Stimulated activated memory B cell treated with anti-CD40 and anti-IgM and Interleukin-4, amounts not matched to agents 10 μg/mL and 1 μg/mL and 100 μg/mL, for 72 hours (primary cell): ENCODE results near the gene GPT2.
"Not testable (repeated sequence)": the region's sequence is repeated elsewhere in the genome, so short reads cannot be mapped to it uniquely, and the experiment has no call there.

Experiments
- ATAC-seq: fragments of 150-1000 bp; cut with Tn5 transposase; 2 replicates; pipeline ENCODE4 v1.10.0; 2021
- H3K27ac Mint-ChIP-seq: one replicate; pipeline ENCODE4 v1.8.0; 2022; ENCODE audit warnings: mild to moderate bottlenecking, mixed read lengths
- H3K27me3 Mint-ChIP-seq: one replicate; pipeline ENCODE4 v1.8.0; 2022; ENCODE audit warnings: mixed read lengths
- H3K36me3 Mint-ChIP-seq: one replicate; pipeline ENCODE4 v1.8.0; 2022; ENCODE audit warnings: mixed read lengths
- H3K4me1 Mint-ChIP-seq: one replicate; pipeline ENCODE4 v1.8.0; 2022; ENCODE audit warnings: mixed read lengths
- H3K4me3 Mint-ChIP-seq: one replicate; pipeline ENCODE4 v1.8.0; 2022; ENCODE audit warnings: mild to moderate bottlenecking, moderate library complexity, mixed read lengths
- H3K9me3 Mint-ChIP-seq: one replicate; pipeline ENCODE4 v1.8.0; 2022; ENCODE audit warnings: mixed read lengths

Gene GPT2

GRCh38 chr16:46855389-46855788 lies 28.8 kb upstream of the GPT2 start:
- Mint-ChIP-seq H3K4me1 (peaks cover 22% of the 10 kb centered on the region), H3K27ac (no peak overlapping the region), H3K9me3 (no peaks in the 10 kb centered on the region), H3K4me3 (no peak overlapping the region), H3K36me3 (no peaks in the 10 kb centered on the region), H3K27me3 (no peaks in the 10 kb centered on the region)
- no peak for ATAC-seq

DNA sequence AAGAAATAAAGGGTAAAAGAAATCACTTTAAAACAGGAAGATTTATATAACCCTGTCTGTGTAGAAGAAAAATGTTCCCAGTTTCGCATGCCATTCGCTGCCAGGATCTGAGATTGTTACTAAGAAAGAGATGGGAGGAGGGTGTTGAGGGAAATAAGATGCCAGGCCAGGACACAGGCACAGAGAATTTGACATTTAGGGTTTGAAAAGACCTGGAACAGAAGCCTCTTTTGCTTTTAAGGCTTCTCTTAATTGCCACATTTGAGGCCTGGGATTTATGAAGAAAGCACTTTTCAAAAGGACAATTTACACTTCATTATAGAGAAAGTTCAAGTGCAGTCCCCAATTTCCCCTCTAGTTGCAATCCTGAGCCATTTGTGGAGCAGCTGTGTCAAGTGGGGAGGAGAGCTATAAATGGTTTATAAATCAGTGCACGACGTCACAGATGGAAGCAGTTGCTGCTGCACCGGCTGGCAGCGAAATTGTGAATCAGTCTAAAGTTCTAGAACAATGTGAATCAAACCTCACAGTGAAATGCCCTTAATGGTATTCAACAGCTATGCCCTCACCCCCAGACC lies 26.7 kb upstream of the GPT2 start:
- Mint-ChIP-seq H3K4me1 (peaks cover 6% of the 10 kb centered on the region), H3K27me3 (no peaks in the 10 kb centered on the region), H3K9me3 (no peaks in the 10 kb centered on the region), H3K27ac (no peak overlapping the region), H3K36me3 (no peaks in the 10 kb centered on the region), H3K4me3 (no peak overlapping the region)
- no peak for ATAC-seq

- peaks cover 6% of the 10 kb centered on the region for H3K4me1 Mint-ChIP-seq
- H3K27me3 Mint-ChIP-seq, result no peaks in the 10 kb centered on the region
- H3K4me3 Mint-ChIP-seq, result no peak overlapping the region
- peaks cover 2% of the 10 kb centered on the region for H3K9me3 Mint-ChIP-seq
- H3K36me3 Mint-ChIP-seq, result no peaks in the 10 kb centered on the region
- no peak overlapping the region for H3K27ac Mint-ChIP-seq
- ATAC-seq, result no peak
Measured at GRCh38 chr16:46858151-46858550, 26.0 kb upstream of the GPT2 start.

- Mint-ChIP-seq H3K36me3 (no peaks in the 10 kb centered on the region), H3K4me3 (no peak overlapping the region), H3K4me1 (peaks cover 9% of the 10 kb centered on the region), H3K9me3 (peaks cover 2% of the 10 kb centered on the region), H3K27me3 (no peaks in the 10 kb centered on the region), H3K27ac (no peak overlapping the region)
- ATAC-seq, result no peak
Measured at GRCh38 chr16:46859719-46860152, 24.4 kb upstream of the GPT2 start.

- Mint-ChIP-seq H3K9me3 (peaks cover 2% of the 10 kb centered on the region), H3K27ac (peak overlapping the region; percentile 17), H3K36me3 (no peaks in the 10 kb centered on the region), H3K27me3 (no peaks in the 10 kb centered on the region), H3K4me1 (peaks cover 9% of the 10 kb centered on the region), H3K4me3 (no peak overlapping the region)
- no peak for ATAC-seq
Measured at GRCh38 chr16:46862555-46863447, 21.4 kb upstream of the GPT2 start.

- Mint-ChIP-seq H3K27ac (no peak overlapping the region), H3K27me3 (no peaks in the 10 kb centered on the region), H3K36me3 (no peaks in the 10 kb centered on the region), H3K4me1 (peaks cover 9% of the 10 kb centered on the region), H3K9me3 (peaks cover 2% of the 10 kb centered on the region), H3K4me3 (no peak overlapping the region)
- ATAC-seq, result no peak
Measured at GRCh38 chr16:46866286-46866685, 17.9 kb upstream of the GPT2 start.

GRCh38 chr16:46867486-46867885 lies 16.7 kb upstream of the GPT2 start:
- H3K4me1 Mint-ChIP-seq, H3K4me3 Mint-ChIP-seq, H3K27me3 Mint-ChIP-seq, H3K9me3 Mint-ChIP-seq, ATAC-seq, H3K27ac Mint-ChIP-seq, H3K36me3 Mint-ChIP-seq: not testable (repeated sequence)

DNA sequence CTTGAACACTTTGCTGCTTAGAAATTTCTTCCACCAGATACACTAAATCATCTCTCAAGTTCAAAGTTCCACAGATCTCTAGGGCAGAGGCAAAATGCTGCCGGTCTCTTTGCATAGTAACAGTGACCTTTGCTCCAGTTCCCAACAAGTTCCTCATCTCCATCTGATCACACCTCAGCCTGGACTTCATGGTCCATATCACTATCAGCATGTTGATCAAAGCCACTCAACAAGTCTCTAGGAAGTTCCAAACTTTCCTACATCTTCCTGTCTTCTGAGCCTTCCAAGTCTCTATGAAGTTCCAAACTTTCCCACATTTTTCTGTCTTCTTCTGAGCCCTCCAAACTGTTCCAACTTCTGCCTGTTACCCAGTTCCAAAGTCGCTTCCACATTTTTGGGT lies 15.3 kb upstream of the GPT2 start:
- not testable (repeated sequence) for H3K4me3 Mint-ChIP-seq, H3K27me3 Mint-ChIP-seq, H3K9me3 Mint-ChIP-seq

GRCh38 chr16:46871597-46871996 lies 12.6 kb upstream of the GPT2 start:
- no peak for ATAC-seq
- no peaks in the 10 kb centered on the region for H3K4me1 Mint-ChIP-seq

More for the DNA sequence above, 15.3 kb upstream of the GPT2 start:
- not testable (repeated sequence) for H3K36me3 Mint-ChIP-seq, H3K27ac Mint-ChIP-seq, H3K4me1 Mint-ChIP-seq, ATAC-seq

DNA sequence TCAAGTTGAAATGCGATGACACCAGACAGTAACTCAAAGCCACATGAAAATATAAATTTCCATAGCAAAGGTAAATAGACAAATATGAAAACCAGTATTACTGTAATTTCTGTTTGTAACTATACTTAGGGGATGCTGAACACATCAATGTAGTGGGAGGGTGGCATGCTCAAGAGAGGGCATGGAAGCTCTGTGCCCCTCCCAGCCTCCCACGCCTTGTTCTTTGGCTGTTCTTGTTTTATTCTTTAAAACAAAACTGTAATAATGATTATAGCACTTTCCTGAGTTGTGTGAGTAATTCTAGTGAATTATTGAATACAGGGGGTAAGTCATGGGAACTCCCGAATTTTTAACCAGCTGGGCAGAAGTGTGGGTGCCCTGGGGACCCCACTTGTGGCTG lies 11.0 kb upstream of the GPT2 start:
- no peak for ATAC-seq
- Mint-ChIP-seq H3K36me3 (no peaks in the 10 kb centered on the region), H3K4me1 (no peaks in the 10 kb centered on the region)

More at GRCh38 chr16:46871597-46871996, 12.6 kb upstream of the GPT2 start:
- Mint-ChIP-seq H3K27me3 (no peaks in the 10 kb centered on the region), H3K27ac (no peak overlapping the region), H3K36me3 (no peaks in the 10 kb centered on the region), H3K9me3 (no peaks in the 10 kb centered on the region), H3K4me3 (no peak overlapping the region)

DNA sequence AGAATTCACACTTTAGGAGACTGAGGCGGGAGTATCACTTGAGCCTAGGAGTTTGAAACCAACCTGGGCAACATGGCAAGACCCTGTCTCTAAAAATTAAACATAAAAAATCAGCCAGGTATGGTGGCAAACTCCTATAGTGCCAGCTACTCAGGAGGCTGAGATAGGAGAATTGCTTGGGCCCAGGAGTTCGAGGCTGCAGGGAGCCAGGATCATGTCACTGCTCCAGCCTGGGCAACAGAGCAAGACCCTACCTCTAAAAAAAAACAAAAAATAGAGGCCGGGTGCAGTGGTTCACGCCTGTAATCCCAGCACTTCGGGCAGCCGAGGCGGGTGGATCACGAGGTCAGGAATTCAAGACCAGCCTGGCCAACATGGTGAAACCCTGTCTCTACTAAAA lies 8.9 kb upstream of the GPT2 start:
- ATAC-seq, result no peak
- Mint-ChIP-seq H3K4me1 (no peaks in the 10 kb centered on the region), H3K4me3 (no peak overlapping the region), H3K9me3 (no peaks in the 10 kb centered on the region), H3K27ac (no peak overlapping the region), H3K36me3 (no peaks in the 10 kb centered on the region), H3K27me3 (no peaks in the 10 kb centered on the region)

More for the DNA sequence above, 11.0 kb upstream of the GPT2 start:
- no peaks in the 10 kb centered on the region for H3K9me3 Mint-ChIP-seq
- H3K4me3 Mint-ChIP-seq, result no peak overlapping the region
- H3K27ac Mint-ChIP-seq, result no peak overlapping the region
- H3K27me3 Mint-ChIP-seq, result no peaks in the 10 kb centered on the region

DNA sequence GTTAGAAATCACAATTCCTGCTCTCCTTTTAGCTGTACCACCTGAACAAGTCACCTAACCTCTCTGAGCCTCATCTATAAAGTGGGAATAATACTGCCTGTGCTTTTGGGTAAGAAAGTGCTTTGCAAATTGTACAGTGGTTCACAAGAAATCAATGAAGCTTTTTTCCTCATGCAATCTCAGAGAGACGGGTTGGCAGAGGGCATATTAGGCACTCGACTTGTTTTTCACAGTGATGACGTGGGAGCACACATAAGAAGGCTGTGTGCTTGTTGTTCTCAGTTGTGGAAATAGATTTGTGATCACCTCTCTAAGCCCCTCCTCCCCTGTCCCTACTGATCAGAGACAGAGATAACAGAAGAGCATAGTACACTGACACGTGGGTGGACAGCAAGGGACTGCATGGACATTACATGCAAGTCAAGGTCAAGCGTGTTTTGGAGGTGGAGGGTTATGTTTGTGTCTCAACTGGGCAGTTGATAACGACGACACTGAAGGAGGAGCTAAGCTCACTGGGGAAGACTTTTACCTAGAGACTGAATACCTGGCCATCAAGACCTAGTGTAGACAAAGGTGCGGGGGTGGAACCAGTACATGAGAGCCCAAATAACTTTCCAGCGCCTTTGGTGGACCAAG lies 1.7 kb upstream of the GPT2 start:
- Mint-ChIP-seq H3K27me3 (no peaks in the 10 kb centered on the region), H3K4me3 (peak overlapping the region; percentile 24), H3K36me3 (no peaks in the 10 kb centered on the region), H3K9me3 (no peaks in the 10 kb centered on the region), H3K27ac (no peak overlapping the region), H3K4me1 (peaks cover 18% of the 10 kb centered on the region)
- no peak for ATAC-seq

DNA sequence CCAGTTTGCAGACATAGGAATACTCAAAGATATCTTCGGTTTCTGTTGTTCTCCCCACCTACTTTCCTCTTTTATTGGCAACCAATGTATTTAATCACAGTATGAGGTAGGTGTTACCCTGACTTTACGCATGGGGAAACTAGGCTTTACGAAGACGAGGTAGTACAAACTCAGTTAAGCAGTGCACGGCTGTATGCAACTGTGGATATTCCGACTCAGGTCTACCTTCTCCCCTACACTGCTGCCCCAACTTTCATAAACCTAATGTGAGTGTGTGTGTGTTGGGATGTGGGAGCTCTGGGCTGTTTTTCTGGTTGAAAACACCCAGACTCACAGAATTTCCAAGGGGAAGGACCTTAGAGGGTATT lies 1.2 kb upstream of the GPT2 start:
- no peaks in the 10 kb centered on the region for H3K9me3 Mint-ChIP-seq
- peak overlapping the region; percentile 70 for H3K27ac Mint-ChIP-seq
- no peaks in the 10 kb centered on the region for H3K27me3 Mint-ChIP-seq
- no peak for ATAC-seq
- H3K4me3 Mint-ChIP-seq, result peak overlapping the region; percentile 81
- H3K4me1 Mint-ChIP-seq, result peaks cover 18% of the 10 kb centered on the region
- no peaks in the 10 kb centered on the region for H3K36me3 Mint-ChIP-seq

- Mint-ChIP-seq H3K4me1 (peaks cover 18% of the 10 kb centered on the region), H3K36me3 (no peaks in the 10 kb centered on the region), H3K27me3 (no peaks in the 10 kb centered on the region), H3K4me3 (peak overlapping the region; percentile 81), H3K9me3 (no peaks in the 10 kb centered on the region), H3K27ac (peak overlapping the region; percentile 70)
- ATAC-seq, result no peak
Measured at GRCh38 chr16:46883353-46883689, 841 bp upstream of the GPT2 start.

DNA sequence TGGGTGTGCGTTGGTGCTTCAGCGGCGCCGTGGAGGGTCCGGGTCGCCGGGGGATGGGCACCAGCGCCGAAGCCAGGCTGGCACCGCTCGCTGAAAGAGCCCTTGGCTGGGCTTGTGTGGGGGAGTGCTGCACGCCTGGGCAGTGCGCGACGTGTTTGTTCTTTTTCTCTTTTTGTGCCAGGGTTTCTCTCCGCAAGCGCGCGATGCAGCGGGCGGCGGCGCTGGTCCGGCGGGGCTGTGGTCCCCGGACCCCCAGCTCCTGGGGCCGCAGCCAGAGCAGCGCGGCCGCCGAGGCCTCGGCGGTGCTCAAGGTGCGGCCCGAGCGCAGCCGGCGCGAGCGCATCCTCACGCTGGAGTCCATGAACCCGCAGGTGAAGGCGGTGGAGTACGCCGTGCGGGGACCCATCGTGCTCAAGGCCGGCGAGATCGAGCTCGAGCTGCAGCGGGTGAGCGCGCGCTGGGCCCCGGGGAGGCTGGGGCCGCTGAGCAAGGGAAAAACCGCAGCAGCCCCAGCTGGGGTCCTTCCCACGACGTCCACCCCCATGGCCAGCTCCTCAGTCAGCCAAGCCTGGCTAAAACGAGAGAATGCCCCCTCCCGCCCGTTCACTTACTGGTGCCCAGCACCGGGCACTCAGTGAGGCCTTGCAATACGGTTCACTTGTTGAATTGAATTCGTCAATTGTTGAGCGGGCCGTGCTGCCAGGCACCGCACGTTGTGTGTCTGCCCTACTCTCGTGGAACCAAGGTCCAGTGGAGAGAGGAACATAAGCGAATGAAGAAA lies 541 bp downstream of the GPT2 start:
- Mint-ChIP-seq H3K9me3 (no peaks in the 10 kb centered on the region), H3K4me3 (peak overlapping the region; percentile 81), H3K36me3 (no peaks in the 10 kb centered on the region), H3K4me1 (peaks cover 20% of the 10 kb centered on the region), H3K27me3 (no peaks in the 10 kb centered on the region), H3K27ac (peak overlapping the region; percentile 70)
- ATAC-seq, result peak; percentile 4
